Psoas muscle (tissue), 8 donors: Measurements from ENCODE around the gene GRHL3. TPM values are rescaled to one million over a fixed set of nuclear protein-coding genes. Genes with fewer than 3 reads are reported as not detected.
A peak's percentile ranks its signal among the peaks of the same experiment; 100 is the strongest.

Source experiments
- ATAC-seq, 4 donors: fragments of 200-7000 bp; cut with Tn5 transposase; one replicate each; pipeline ENCODE4 v1.9.1; 2020; ENCODE audit warnings: moderate library complexity in 3 of 4, mild to moderate bottlenecking in 2 of 4
- DNase-seq, 2 donors: peaks; one replicate each; pipeline ENCODE4 v3.0.0-alpha.2; 2020
- H3K27ac ChIP-seq: fragments of 200-600 bp; one replicate; pipeline ENCODE4 v1.8.0; 2022
- H3K27me3 ChIP-seq, 3 donors: fragments of 200-600 bp in 1 of 3; one replicate each; pipeline versions ENCODE4 v1.6.1 to v1.8.0; 2013 to 2022; ENCODE audit warnings: low read length in 2 of 3, mild to moderate bottlenecking in 2 of 3, moderate library complexity in 1 of 3; ENCODE audit not compliant: insufficient read depth in 3 of 3
- H3K36me3 ChIP-seq, 2 donors: fragments of 200-600 bp in 1 of 2; one replicate each; pipeline versions ENCODE4 v1.6.1 to v1.8.0; 2013 to 2022; ENCODE audit warnings: low read depth in 1 of 2, mild to moderate bottlenecking in 1 of 2, moderate library complexity in 1 of 2; ENCODE audit not compliant: insufficient read depth in 1 of 2
- H3K4me1 ChIP-seq: fragments of 200-600 bp; one replicate; pipeline ENCODE4 v1.8.0; 2022
- H3K4me3 ChIP-seq: fragments of 200-600 bp; one replicate; pipeline ENCODE4 v1.8.0; 2022; ENCODE audit warnings: mild to moderate bottlenecking
- H3K9me3 ChIP-seq: fragments of 200-600 bp; one replicate; pipeline ENCODE4 v1.8.0; 2022
- WGBS, 3 donors: extraction: QIAGEN DNeasy Blood & Tissue Kit; methylation state at CpG; one replicate each; pipeline versions ENCODE4 v1.1.6 to v1.1.7; 2013; 5-methylcytosine and 5-hydroxymethylcytosine counted together
- intact Hi-C, 2 donors: fragments of 100-400 bp; cut with DNase I; formaldehyde crosslinking; loops; one replicate each; pipeline versions ENCODE4 v1.11.0 to v1.14.2; 2022
- polyA plus RNA-seq, 3 donors: library from polyadenylated mRNA; stranded (reverse); fragments of 200-250 nt; gene quantifications; one replicate each; pipeline ENCODE4 v1.2.3, GENCODE V29; 2013
- total RNA-seq, 4 donors: library from RNA; stranded (reverse); fragmentation: NEBNext Ultra II Directional in 2 of 4; extraction: Animal tissue kit (Norgen Biotek cat#: 25700) in 2 of 4; gene quantifications; one replicate each; pipeline versions ENCODE4 v1.2.1 to v1.2.4, GENCODE V29; 2021 to 2023
- TF ChIP-seq, protein P1 (sequence below): fragments of 200-600 bp; IDR thresholded peaks from one replicate; pipeline ENCODE4 v1.8.0; 2022; ENCODE audit warnings: antibody characterized with exemption
- donor health status: healthy with polysubstance abuse.
- donor health status: DM: no; HTN: no; CAD: no; lungs with moderate emphysema.
- donor health status: Bipolar disorder and iron deficiency.
- donor health status: healthy.
- donor health status: DM: yes; HTN: yes; CAD: no.
- donor health status: DM: no; HTN: no; CAD: no.
- donor health status: DM: no; HTN: no; CAD: no.
- donor health status: DM: yes; HTN: yes; CAD: no.

GRHL3 gene
- total and polyA plus RNA-seq, 7 donors = 0.08 to 0.30 TPM; not detected in 5

DNA sequence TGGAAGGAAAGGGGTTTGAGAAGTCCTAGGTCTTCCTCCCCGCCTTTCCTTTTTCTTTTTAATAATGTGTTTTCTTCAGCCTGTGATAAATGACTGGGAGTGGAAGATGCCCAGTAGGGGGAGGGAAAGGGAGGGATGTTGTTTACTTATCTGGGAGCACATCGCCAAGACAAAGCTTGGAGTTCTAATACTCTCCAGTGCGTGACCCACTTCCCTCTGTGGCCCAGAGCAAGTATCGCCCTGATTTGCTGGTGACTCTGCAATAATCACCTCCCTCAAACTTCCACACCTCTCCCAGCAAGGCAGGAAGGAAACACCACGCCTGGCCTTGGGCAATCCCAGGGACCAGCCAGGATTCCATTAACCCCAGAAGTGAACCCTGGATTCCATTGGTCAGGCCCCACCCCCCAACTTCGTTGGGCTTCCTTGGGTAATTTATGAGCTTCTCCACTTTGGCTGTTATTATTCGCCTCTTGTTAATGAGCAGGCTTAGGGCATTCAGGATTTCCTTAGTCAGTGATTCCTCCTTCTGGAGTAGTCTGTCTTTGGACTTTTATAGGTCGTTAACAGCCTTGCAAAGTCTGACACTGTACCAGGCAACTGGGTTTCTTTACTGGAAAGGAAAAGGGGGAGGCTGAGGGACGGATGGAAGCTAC is 24.3 kb upstream of the GRHL3 start:
- Histone ChIP-seq H3K27ac (peak overlapping the region; percentile 58), H3K9me3 (no peaks in the 10 kb centered on the region), H3K4me3 (no peak overlapping the region), H3K4me1 (no peaks in the 10 kb centered on the region), H3K27me3 (peaks cover 0 to 8% (median 0%) of the 10 kb centered on the region in 3 donors), H3K36me3 (no peaks in the 10 kb centered on the region)
- ATAC-seq (peak; percentile 62 to 81 (median 72)), DNase-seq (peak; percentile 62 to 77)
- TF ChIP-seq, protein P1, sequence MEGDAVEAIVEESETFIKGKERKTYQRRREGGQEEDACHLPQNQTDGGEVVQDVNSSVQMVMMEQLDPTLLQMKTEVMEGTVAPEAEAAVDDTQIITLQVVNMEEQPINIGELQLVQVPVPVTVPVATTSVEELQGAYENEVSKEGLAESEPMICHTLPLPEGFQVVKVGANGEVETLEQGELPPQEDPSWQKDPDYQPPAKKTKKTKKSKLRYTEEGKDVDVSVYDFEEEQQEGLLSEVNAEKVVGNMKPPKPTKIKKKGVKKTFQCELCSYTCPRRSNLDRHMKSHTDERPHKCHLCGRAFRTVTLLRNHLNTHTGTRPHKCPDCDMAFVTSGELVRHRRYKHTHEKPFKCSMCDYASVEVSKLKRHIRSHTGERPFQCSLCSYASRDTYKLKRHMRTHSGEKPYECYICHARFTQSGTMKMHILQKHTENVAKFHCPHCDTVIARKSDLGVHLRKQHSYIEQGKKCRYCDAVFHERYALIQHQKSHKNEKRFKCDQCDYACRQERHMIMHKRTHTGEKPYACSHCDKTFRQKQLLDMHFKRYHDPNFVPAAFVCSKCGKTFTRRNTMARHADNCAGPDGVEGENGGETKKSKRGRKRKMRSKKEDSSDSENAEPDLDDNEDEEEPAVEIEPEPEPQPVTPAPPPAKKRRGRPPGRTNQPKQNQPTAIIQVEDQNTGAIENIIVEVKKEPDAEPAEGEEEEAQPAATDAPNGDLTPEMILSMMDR = no peak
- intact Hi-C loops = no loop called here
- WGBS, 3 donors = 59 to 68% (median 61%) methylated on average over 9 of the region's 9 CpGs

DNA sequence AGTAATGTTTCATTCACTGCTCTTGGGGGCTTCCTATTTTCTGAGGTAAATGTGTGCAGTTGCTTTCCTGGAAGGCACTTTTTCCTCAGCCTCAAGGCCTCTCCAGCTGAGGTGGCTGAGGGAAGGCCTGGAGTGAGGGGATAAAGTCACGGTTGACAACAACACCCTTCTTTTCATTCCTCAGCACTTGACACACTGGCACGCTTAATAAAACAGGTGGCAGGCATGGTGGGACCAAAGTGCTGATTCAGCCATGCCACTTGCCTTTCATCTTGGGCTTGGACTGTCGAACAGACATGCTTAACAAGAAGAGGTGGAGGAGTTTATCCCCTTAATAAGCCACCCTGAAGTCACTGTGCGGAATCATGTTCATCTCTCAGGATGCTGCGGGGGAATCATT is 23.6 kb upstream of the GRHL3 start:
- no peak overlapping the region for H3K4me3 ChIP-seq
- WGBS, 3 donors = 60 to 76% (median 63%) methylated on average over 5 of the region's 5 CpGs
- no peaks in the 10 kb centered on the region for H3K9me3 ChIP-seq
- DNase-seq (no peak), ATAC-seq (peak in 1 of 4 donors; percentile 53)
- no peaks in the 10 kb centered on the region for H3K36me3 ChIP-seq
- peaks cover 0 to 5% (median 0%) of the 10 kb centered on the region in 3 donors for H3K27me3 ChIP-seq
- intact Hi-C loops = no loop called here
- peak overlapping the region; percentile 58 for H3K27ac ChIP-seq
- TF ChIP-seq, protein P1 = no peak
- no peaks in the 10 kb centered on the region for H3K4me1 ChIP-seq

DNA sequence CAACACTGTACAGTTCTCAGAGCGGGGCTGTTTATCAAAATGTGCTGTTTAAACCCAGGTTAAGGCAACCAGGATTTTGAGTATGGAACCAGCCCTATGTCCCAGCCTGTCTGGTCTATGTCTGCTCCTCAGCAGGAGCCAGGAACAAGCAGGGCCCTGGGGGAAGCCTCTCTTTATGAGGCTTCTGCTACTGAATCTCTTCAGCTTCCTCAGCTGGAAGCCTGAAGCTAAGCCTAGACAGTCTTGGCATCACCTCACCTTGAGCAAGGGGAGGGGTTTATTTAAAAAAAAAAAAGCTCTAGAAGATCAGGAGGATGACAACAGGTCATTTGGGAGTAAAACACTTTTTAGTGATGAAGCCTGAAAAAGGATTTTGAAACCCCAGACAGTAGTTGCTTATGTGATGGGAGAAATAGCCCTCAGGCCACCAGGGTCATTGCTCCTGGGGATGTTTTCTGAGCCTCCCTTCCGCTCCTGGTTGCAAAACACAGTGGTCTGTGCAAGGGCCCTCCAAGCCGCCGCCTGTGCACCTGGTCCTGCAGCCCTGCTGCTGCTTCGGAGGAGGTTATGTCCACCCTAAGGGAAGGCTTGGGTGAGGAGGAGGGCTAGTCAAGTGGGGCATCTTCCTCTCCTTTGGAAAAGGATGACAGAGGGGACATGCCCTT is 21.8 kb upstream of the GRHL3 start:
- H3K9me3 ChIP-seq = no peaks in the 10 kb centered on the region
- H3K4me1 ChIP-seq = no peaks in the 10 kb centered on the region
- no peak overlapping the region for H3K27ac ChIP-seq
- H3K36me3 ChIP-seq = no peaks in the 10 kb centered on the region
- whole genome bisulfite sequencing, 3 donors = 89 to 93% (median 92%) methylated on average over 5 of the region's 5 CpGs
- intact Hi-C loops = no loop called here
- ATAC-seq = no peak
- TF ChIP-seq, protein P1 = no peak
- H3K4me3 ChIP-seq = no peak overlapping the region
- no peaks in the 10 kb centered on the region for H3K27me3 ChIP-seq
- DNase-seq = no peak

DNA sequence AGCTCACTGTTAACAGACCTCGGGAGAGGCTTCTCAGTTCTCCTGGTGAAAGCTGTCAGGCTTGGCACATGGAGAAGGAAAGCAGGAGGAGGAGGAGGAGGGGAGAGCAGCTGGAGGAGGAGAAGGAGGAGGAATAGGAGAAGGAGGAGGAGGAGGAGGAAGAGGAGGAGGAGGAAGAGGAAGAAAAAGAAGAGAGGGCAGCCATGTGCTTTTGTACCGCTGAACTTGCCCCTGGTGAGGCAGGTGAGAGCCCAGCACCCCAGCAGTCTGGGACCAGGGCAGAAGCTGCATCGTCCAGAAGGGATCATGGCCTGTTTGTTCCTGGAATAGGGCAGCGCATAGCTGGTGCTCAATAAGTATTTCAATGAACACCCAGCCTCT is 21.3 kb upstream of the GRHL3 start:
- H3K27me3 ChIP-seq = no peaks in the 10 kb centered on the region
- no peak overlapping the region for H3K4me3 ChIP-seq
- no peaks in the 10 kb centered on the region for H3K36me3 ChIP-seq
- DNase-seq = no peak
- 78 to 85% (median 81%) methylated on average over 4 of the region's 4 CpGs for WGBS, 3 donors
- TF ChIP-seq, protein P1 = no peak
- no peak for ATAC-seq
- H3K27ac ChIP-seq = no peak overlapping the region
- H3K4me1 ChIP-seq = no peaks in the 10 kb centered on the region
- intact Hi-C loops = no loop called here
- H3K9me3 ChIP-seq = no peaks in the 10 kb centered on the region
